ENCODE data around the gene CFAP58.
"Not testable (repeated sequence)": the region's sequence is repeated elsewhere in the genome, so short reads cannot be mapped to it uniquely, and the experiment has no call there.

CFAP58 gene

DNA sequence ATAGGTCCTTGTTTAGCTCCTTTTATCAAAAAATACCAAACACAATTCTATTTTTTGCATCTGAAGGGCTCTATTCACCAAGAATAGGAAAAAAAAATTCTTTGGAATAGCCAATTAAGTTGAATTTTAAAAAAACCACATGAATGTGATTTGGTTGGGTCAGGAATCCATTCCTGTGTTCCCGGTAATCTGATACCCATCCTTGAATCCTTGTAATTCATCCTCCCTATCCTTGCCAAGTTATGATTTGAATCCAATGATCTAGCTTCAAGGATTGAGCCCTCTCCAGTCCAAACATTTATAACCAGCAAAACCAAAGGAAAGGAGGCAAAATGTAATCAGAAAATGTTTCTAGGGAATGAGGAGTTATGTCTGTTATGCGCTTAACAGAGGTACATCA, 86.6 kb downstream of the CFAP58 start:
- no peak for DNase-seq

DNA sequence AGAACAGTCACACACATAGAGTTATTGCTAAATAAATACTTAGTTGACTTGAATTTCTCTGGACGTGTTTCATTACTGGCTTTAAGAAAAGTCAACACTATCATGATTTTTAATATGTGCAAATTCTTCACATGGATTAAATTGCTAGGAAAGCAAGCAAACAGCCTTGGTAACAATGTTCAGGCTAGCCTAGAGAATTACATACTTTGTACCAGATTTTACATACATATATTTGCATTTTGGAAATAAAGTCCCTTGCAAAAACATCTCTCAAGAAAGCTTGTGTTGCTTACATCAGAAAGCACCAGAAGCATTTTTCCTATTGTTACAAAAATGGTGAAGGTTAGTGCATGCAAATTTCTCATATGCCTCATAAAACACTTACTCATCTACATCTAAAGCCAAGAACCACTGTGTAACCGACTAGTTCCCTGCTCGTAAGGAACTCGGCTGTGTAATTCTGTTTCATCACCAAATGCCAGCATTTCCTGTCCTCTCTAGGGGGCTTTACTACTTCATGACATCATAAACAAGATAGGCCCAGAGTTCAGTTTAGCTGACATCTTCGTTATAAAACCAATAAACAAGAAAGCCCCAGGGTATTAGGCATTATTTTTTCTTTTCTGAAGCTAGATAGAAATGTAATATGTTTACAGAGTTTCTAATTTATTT, 87.8 kb downstream of the CFAP58 start:
- no peak for DNase-seq

DNA sequence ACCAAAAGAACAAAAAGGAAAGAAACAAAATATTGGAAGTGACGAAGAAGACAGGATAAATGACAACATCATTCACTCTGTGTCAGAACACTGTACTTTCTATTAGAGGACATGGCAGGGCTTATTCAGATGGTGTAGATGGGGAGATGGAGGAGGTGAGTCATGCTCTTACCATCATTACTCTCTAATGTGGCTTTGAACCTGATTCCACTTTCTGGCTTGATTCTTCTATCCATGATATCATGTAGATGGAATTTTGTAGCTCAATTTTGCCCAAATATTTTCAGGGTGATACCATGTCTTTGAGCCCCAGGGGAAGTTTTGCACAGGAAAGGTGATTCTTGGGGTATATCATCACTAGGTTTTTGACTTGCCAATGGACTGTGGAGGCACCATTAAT, 91.7 kb downstream of the CFAP58 start:
- DNase-seq = no peak

DNA sequence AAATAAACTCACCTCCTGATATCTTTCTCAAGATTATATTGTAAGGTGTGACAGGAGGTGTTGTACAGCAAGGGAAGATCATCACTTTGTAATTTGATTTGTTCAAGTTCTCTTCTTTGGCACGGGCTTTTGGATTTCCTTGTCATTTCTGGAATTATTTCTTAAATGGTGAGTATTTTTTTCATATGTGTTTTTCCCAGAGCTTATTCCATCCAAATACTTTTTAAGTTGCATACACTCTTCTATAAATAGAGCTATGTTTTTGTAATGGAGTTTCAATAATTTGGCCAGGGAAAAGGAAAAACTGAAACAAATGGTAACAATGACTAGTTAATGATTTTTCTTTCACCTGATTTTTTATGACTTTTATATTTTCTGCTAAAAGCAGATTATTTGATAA, 92.5 kb downstream of the CFAP58 start:
- DNase-seq = no peak

DNA sequence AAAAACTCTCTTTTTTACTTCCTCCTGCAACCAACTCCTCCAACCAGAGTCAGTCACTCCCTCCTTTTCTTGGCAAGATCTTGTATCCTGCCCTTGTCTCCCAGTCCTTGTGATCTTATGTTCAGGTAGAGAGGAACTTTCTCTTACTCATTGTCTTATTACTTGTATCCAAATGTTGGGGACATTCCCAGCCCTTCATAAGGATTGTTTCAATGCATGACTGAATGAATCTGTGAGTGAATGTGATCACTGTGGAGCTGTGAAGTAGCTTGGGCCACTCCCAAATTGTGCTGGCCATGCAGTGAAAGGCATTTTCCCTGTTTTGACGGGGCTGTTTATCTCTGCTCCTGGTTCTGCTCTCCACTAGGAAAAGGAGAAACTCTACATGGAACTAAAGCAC, 93.7 kb downstream of the CFAP58 start:
- DNase-seq = no peak

DNA sequence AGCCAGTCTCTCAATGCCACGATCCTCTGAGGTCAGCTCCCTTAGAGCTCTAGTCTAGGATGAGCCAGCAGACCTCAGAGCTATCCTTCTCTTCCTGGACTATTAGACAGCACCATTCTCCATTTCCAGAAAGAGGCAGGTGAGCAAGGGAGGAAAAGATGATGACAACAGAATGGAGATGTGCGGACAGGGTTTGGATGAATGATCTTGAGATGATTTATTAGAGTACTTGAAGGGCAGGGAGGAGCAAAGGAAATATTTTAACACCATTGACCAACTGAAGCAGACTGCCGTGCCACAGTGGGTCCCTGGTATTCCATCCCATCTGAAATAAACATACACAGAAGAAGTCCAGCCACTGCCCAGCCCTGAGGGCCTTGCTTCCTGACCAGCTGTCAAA, 94.3 kb downstream of the CFAP58 start:
- DNase-seq = no peak

DNA sequence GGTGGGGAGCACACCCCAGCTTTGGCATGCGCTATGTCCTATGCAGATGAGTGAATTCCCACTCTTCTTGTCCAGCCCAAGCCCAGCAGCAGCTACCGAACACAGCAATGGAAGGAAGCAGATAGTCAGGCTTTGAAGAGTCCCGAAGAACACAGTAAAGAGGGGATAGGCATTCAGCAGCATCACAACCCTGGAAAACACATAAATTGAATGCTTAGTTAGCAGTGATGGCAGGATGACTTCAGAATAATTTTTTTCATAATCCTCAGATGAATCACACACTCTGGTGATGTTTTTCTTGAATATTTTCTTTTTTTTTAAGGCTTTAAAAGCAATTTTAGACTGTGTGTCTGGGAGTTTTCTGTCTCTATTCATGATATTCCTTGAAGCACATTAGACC, 95.8 kb downstream of the CFAP58 start:
- no peak for DNase-seq

DNA sequence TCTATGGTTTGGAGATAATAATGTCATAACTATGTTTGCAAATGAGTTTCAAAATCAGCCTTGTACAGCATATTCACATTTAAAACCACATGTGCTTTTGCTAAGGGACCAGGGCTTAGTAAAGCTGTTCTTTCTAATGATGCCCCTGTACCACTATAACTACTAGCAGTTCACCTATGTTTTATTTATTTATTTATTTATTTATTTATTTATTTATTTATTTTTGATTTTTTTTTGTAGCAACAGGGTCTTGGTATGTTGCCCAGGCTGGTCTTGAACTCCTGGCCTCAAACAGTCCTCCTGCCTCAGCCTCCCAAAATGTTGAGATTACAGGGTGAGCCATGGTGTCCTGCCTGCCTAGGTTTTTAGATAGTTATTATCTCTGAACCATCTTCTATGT, 96.9 kb downstream of the CFAP58 start:
- no peak for DNase-seq

DNA sequence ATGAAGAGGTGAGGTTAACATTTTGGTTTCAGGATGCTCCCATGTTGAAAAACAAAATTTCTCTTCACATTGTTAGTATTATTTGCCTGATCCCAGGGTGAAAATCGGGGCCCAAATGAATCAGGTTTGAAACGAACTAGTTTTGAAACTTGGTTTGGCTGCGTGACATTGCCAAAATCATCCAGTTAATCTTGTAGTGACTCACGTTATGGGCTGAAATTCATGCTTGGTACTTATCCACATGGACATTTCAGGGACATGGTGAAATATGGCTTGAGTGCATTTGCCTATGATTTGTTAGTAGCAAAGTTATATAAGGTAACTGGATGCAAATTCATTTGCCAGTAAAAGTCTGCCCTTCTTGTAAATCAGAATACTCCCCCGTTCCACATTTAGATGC, 97.3 kb downstream of the CFAP58 start:
- no peak for DNase-seq

DNA sequence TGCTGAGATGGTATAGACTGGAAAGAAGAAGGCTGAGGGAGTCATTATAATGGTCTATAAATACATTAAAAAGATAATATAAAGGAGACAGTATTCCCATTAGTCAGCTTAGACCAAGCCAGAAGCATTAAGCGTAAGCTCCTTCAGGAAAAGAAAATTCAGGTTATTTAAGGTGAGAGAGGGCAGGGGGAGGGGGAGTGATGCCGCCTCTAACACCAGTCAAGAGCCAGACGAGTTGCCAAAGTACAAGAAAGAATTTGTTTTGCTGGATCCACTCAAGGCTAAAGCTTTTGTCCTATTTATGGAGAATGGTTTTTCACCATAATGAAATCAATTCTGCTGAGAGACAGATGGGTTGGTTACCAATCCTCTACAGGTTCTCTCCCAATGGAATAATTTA, 99.3 kb downstream of the CFAP58 start:
- no peak for DNase-seq

DNA sequence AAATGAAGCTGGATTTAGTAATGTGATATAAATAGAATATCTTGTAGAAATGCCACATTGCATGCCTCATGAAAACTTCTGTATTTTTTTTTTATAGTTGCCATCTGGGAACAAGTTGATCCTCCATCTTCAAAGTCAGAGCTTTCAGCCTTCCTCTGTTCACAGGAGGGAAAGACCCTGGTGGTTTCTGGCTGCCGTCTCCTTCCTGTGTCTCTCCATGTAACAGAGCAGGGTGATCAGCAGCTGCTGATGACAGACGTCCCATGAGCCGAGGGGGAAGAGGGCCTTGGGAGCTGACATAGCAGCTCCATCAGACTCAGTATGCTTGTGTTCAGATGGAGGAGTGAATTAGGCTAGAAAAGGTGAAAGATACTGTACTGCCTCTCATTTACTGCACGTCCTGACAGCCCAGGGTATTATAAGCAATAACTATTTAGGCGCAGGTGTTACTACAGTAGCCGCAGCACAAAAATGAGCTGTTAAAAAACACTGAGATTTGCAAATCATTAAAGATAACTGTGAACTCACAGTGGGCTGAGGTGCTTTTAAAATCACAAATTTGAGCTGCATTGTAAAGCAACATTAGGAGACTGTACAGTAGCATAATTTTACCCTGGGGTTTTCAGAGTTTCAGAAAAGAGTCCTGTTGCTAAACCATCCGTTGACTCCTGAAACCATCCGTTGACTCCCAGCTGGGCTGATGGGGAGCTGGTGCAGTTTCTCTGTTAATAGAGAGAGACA, 103.3 kb downstream of the CFAP58 start:
- no peak for DNase-seq

DNA sequence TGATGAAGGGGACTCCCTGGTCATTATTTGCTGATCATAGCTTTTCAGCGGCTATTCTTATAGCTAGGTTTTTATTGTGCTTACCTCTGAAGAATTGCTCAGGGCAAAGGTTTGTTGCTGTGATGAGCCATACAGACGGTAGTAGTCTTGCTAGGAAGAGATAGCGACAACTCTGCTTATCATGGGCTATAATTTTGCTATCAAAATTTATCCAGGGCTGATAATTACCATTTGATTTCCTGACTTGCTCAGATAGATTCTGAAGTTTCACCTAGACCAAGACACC, 103.9 kb downstream of the CFAP58 start:
- DNase-seq = no peak

DNA sequence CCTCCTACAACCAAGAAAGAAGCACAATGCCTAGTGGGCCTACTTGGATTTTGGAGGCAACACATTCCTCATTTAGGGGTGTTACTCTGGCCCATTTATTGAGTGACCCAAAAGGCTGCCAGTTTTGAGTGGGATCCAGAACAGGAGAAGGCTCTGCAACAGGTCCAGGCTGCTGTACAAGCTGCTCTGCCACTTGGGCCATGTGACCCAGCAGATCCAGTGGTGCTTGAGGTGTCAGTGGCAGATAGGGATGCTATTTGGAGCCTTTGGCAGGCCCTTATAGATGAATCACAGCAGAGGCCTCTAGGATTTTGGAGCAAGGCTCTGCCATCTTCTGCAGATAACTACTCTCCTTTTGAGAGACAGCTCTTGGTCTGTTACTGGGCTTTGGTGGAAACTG, 111.9 kb downstream of the CFAP58 start:
- DNase-seq = not testable (repeated sequence)

DNA sequence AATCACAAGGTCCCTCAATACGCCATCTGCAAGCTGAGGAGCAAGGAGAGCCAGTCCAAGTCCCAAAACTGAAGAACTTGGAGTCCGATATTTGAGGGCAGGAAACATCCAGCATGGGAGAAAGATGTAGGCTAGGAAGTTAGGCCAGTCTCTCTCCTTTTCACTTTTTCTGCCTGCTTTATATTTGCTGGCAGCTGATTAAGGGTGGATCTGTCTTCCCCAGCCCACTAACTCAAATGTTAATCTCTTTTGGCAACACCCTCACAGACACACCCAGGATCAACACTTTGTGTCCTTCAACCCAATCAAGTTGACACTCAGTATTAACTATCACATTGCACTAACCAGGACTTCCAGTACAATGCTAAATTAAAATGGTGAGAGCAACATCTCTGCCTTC, 115.2 kb downstream of the CFAP58 start:
- DNase-seq = not testable (repeated sequence)

DNA sequence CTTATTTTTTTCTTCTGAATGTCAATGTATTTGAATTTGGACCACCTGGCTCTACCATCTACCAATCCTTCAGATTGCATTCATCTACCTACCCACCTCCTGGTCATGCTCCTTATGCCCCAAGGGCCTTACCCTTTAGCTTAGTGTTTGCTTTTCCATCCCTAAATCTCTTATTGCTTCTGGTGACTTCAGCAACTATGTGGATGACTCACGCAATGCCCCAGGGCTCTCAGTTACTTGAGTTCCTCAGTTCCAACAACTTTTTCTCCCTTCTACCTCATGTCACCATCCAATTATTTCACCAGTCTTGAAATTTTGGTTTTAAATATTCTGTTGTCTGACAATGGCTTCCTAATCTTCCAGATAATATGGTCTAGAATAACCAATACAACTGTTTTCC, 118.9 kb downstream of the CFAP58 start:
- DNase-seq = no peak

DNA sequence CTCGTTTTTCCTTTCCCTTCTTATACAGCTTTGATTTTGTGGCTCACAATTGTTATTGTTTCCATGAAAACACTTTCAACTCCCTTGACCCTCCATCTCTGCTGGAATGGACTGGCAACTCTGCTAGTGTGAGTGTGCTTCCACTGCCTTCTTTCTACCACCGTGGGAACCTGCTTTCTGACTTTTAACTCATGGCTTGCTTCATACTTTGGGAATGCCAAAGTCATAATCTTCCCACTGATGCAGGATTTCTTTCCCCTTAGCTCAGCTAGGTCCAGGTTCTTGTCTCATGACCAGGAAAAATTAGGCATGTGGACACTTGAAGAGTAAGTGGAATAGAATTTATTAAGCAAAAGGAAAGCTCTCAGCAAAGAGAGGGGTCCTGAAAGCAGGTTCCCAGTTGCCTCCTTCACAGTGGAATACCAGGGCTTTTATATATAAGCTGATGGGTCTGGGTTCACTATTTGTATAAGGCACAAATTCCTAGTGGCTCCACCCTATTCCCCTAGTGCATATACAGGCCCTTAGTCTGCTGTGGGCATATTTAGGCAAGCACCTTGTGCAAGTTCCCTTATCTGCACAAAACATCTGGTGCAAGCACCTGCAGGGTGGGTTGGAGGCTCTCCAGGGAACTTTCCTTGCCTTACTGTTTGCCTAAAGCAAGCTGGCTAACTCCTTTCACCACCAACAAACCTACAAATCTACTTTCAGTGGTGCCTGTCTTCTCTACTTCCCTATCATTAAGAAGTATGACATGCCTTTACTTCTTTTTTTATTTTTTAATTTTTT, 119.5 kb downstream of the CFAP58 start:
- no peak for DNase-seq

DNA sequence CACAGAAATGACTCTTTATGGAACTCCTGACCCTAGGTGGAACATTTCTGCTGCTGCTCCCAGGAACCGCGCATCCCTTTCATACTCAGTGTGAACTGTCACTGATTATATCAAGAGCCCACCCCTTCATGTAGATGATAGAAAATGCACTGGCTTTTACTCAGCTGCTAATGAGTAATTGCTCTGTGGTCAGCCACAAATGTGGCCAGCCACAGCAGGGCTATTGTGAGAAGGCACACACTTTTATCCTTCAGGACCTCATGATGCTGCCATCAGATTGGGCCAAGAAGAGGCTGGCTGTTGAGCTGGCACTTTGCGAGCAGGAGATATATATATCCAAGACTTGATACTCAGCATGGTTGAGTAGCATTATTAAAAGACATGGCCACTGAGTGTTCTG, 124.7 kb downstream of the CFAP58 start:
- no peak for DNase-seq

DNA sequence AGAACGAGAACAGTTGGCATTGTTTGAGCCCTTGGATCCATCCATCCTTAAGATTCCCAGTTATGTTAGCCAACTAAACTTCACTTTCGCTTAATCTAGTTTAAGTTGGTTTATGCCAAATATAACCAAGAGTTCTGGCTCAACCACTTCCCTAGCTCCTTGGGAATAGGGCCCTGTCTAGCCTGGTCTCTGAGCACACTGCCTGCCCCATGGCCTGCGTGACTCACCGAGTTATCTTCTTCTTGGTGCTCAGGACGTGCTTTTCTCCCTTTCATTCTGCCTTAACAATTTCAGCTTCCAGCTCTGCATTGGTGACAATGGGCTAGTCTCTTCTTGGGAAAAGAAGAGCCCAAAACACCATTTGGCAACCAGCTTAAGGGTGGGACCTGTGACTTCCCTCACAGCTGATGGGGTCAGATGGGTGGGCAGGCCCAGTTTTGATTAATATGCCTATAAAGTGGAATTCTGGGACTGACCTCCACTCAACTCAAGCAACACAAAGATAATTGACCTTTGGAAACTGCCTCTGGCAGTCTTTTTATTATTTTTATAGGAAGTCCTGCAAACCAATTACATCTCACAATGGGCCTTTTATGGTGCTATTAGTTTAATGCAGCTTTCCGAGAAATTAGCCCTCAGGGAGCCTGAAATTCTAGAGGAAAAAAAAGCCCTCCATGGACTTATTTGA, 126.4 kb downstream of the CFAP58 start:
- no peak for DNase-seq

DNA sequence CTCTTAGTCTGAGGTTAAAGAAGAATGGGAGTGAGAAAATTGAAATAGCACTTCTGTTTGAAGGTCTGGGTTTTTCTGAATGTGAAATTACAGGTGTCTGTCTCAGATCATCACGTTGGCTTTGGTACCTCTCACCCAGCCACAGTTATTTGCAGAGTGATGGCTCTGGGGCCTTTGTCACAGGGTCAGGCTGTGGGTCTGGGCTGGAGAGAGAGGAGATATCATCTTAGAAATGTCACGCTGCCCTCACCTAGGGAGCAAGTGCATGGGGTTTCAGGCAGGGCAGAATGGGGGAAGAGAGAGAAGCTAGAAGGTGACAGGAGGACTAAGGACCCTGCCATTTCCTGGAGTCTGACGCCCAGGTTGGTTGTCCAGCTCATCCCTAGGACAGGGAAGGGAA, 127.2 kb downstream of the CFAP58 start:
- DNase-seq = no peak

DNA sequence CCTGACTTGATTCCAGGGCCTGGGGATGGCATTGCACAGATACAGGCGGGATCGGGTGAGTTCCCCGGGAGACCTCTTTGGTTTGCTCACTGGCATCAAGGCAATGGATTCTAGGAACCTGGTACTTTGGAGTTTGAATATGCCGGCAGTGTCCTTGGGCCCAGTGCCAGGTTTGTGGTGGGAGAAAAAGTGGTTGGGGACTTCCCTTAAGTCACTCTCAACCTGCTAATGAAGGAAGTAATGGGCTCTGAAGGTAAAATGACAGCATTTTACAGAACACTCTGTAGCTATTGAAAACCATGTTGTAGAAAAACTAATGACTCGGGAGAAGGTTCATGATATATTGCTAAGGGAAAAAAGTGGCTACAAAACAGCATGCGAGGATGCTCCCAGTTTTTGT, 129.9 kb downstream of the CFAP58 start:
- no peak for DNase-seq

DNA sequence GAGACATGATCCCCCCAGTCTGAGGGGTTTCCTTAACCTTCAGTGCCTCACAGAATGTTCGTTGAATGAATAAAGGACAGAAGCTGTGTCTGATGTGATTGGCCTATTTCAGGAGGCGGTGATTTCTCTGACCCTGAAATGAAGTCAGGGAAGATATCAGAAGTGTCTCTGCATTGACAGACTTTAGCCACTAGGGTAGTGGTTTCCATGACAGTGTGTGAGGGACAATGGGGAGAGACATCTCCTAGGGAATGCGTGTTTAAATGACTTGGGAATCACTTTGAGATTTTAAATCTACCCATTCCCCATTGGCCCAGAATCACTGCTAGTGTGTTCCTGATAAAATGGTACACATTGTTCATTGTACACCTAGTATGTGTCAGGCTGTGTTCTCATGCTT, 132.0 kb downstream of the CFAP58 start:
- no peak for DNase-seq

DNA sequence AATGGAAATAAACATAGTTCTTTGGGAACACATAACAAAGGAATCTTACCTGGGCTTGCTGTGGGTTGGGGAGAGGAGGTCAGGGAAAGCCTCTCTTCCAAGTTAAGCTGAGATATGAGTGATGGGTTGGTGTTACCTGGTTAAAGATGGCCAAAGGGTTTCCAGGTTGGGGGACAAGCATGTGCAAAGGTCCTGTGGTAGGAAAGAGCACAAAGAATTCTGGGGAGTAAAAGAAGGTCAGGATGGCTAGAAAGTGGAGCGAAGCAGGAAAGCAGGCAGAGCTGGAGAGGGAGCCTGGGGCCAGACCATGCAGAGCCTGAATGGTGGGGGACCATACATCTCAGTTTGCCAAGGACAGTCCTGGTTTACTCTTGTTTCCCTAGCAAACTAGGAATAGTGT, 133.2 kb downstream of the CFAP58 start:
- no peak for DNase-seq

DNA sequence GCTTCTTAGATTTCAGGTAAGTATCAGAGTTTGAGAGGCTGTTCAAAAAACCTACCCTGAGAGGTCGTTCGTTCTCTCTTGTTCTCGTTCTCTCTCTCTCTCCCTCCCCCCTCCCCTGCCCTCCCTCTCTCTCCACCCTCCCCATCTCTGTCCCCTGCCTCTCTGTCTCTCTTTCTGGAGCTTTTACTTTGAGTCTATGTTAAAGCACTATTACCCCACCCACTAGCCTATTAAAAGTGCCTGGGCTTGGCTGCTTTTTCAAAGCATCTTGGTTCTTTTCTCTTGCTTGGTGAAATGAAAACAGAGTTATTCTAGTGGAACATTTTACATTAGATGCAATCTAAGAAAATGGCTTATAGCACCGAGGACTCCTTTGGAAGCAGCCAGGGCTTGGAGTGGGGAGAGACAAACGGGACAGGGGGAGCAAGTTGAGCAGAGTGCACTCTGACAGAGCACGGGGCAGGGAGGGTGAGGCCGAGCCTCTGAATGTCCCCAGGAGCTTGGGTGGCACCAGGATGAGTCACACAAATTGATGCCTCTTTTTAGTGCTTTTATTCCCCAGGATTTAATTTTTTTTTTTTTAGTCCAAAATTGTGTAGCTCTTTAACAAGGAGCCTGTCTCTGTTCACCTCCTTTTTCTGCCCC, 134.3 kb downstream of the CFAP58 start:
- DNase-seq = no peak
